ENCODE data around the gene ZIC1.

GRCh38 chr3:147412917-147413685, 3.9 kb downstream of the ZIC1 start:
- no peak for TF ChIP-seq CTCF (IDR thresholded peaks at IDR 0.05)
- TF ChIP-seq POLR2AphosphoS5 (IDR thresholded peaks at IDR 0.05): peak in 1 of 3 donors; percentile 19
- TF ChIP-seq POLR2A (IDR thresholded peaks at IDR 0.05): no peak
